Urinary bladder (tissue), 4 donors: ENCODE data around the gene GPAT2. TPM values are rescaled to one million over a fixed set of nuclear protein-coding genes. Genes with fewer than 3 reads are reported as not detected.
"Not testable (repeated sequence)": the region's sequence is repeated elsewhere in the genome, so short reads cannot be mapped to it uniquely, and the experiment has no call there.

Experiments used
- DNase-seq: peaks from one replicate; pipeline ENCODE4 v3.0.0-alpha.2; 2015; ENCODE audit errors: extremely low spot score
- H3K27ac ChIP-seq: one replicate; pipeline ENCODE4 v1.5.1; 2013; ENCODE audit warnings: low read depth, mild to moderate bottlenecking, moderate library complexity
- H3K36me3 ChIP-seq: one replicate; pipeline ENCODE4 v1.6.1; 2013; ENCODE audit warnings: mild to moderate bottlenecking, moderate library complexity; ENCODE audit not compliant: insufficient read depth
- H3K4me1 ChIP-seq: one replicate; pipeline ENCODE4 v1.6.1; 2013; ENCODE audit warnings: mild to moderate bottlenecking, moderate library complexity; ENCODE audit not compliant: insufficient read depth
- H3K4me3 ChIP-seq: one replicate; pipeline ENCODE4 v1.5.1; 2013; ENCODE audit warnings: low read depth, low read length
- WGBS: extraction: QIAGEN DNeasy Blood & Tissue Kit; methylation state at CpG from one replicate; pipeline ENCODE4 v1.1.7; 2013; 5-methylcytosine and 5-hydroxymethylcytosine counted together
- polyA plus RNA-seq: library from polyadenylated mRNA; stranded (reverse); fragments of 200-250 nt; gene quantifications from one replicate; pipeline ENCODE4 v1.2.3, GENCODE V29; 2013
- small RNA-seq: library from RNA; depleted of rRNA; stranded (forward); fragments of <200 nt; gene quantifications from one replicate; pipeline ENCODE3, GENCODE V24; 2014
- total RNA-seq: library from RNA; depleted of rRNA; stranded (reverse); fragments of >200 nt; gene quantifications from one replicate; pipeline ENCODE4 v1.2.3, GENCODE V29; 2014
- donor health status: healthy with polysubstance abuse.
- donor health status: healthy.

GPAT2 gene
- total and polyA plus RNA-seq, 2 donors = 1.8 to 4.9 TPM

GRCh38 chr2:95992102-95992501 is 42.6 kb downstream of the GPAT2 start:
- peak overlapping the region; percentile 40 for H3K4me3 ChIP-seq
- not testable (repeated sequence) for H3K27ac ChIP-seq, H3K36me3 ChIP-seq, DNase-seq, H3K4me1 ChIP-seq
- 0% methylated on average over 15 of the region's 39 CpGs for WGBS

GRCh38 chr2:95991351-95992094 is 43.2 kb downstream of the GPAT2 start, which contains the start of gene ANKRD36C:
TSS of gene ANKRD36C (minus strand) at chr2:95991824. CDS start at chr2:95991708, 116 bp downstream.
- WGBS = under 1% methylated on average over 31 of the region's 56 CpGs
- peak within 1 kb of the TSS; percentile 77 for H3K4me3 ChIP-seq
- H3K27ac ChIP-seq = peak within 1 kb of the TSS; percentile 87
- not testable (repeated sequence) for H3K36me3 ChIP-seq, DNase-seq, H3K4me1 ChIP-seq

GRCh38 chr2:95990884-95991283 is 43.8 kb downstream of the GPAT2 start:
- H3K36me3 ChIP-seq, DNase-seq, H3K27ac ChIP-seq, H3K4me3 ChIP-seq, H3K4me1 ChIP-seq: not testable (repeated sequence)
- WGBS = 10% methylated on average over 5 of the region's 6 CpGs

Small RNA genes within 50 kb of the gene (small RNA-seq; reads per million reads assigned to genes)
- gene RN7SL210P = not detected

Other genes starting within 250 kb of the GPAT2 start
- gene ANKRD36C, start 43.1 kb downstream of the GPAT2 start, total RNA-seq = 239 TPM
- gene ANKRD36C, start 43.1 kb downstream of the GPAT2 start, polyA plus RNA-seq = 2.6 TPM
- 1.6 TPM for gene ADRA2B, start 81.7 kb upstream of the GPAT2 start, total RNA-seq
- gene ADRA2B, start 81.7 kb upstream of the GPAT2 start, polyA plus RNA-seq = 1.2 TPM
- 0.85 TPM for gene ASTL, start 103.6 kb upstream of the GPAT2 start, total RNA-seq
- 0.09 TPM for gene ASTL, start 103.6 kb upstream of the GPAT2 start, polyA plus RNA-seq
- 18.5 TPM for gene DUSP2, start 110.5 kb upstream of the GPAT2 start, total RNA-seq
- 18.1 TPM for gene DUSP2, start 110.5 kb upstream of the GPAT2 start, polyA plus RNA-seq
- gene STARD7, start 173.9 kb upstream of the GPAT2 start, total RNA-seq = 80.7 TPM
- gene STARD7, start 173.9 kb upstream of the GPAT2 start, polyA plus RNA-seq = 49.4 TPM
- 13.4 TPM for gene TMEM127, start 231.1 kb upstream of the GPAT2 start, total RNA-seq
- gene TMEM127, start 231.1 kb upstream of the GPAT2 start, polyA plus RNA-seq = 47.6 TPM
- gene CIAO1, start 231.3 kb upstream of the GPAT2 start, total RNA-seq = 52.4 TPM
- gene CIAO1, start 231.3 kb upstream of the GPAT2 start, polyA plus RNA-seq = 60.3 TPM